Measurements from ENCODE around the gene USP13.

Gene USP13

DNA sequence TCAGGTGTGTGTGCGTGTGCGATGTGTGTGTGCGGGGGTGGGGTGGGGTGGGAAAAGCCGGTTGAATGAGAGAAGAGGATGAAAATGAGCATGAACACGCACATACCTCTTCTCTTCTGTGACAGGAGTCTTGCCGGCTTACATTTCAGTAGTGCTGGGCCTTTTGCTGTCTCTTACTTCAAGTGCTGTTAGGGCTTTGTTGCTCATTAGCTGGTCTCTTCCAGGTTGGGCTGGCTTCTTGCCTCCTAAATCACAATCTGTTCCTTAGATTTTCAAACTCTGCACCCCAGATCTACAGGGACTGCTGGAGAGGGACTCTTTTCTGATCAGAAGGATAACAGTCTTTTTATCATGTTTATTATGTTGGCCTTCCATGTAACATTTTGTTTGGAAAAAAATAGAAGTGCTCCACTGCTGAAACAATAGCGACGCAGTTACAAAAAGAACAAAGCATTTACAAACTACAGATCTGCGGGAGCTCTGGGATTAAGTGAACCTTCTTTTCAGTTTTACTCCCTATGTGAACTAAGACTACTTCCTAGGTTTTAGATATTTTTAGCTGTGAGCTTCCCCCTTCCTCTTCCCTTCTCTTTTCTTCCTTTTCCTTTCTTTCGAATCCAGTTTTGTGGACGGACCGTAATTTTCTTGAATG lies 48.5 kb downstream of the USP13 start:
- no peak for FAIRE-seq

DNA sequence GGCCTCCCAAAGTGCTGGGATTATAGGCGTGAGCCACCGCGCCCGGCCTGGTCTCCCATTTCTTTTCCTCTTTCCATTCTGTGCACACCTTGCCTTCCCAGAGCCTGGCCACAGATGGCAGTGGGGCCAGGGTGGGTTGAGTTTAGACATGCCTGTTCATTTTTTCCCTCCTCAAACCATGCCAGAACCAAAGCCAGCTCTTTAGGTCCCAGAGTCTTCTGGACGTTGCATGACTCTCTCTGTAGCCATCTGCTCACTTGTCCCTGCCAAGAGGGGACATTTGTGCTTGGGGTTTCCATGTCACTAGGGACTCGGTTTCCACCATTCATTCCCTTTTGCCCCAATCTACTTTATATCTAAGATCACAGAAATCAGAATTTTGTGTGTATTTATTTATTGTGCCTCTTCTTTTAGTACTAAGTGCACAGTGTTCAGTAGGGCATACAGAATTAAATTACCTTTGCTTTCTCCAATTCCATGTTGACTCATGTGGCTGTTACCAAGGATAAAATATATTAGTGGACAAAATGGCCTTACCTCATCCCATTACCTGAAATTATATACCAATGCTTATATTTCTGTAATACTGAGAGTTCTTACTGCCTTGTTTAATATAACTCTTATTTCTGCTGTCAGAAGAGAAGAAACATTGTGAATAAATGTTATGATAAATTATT lies 49.6 kb downstream of the USP13 start:
- FAIRE-seq, result no peak

DNA sequence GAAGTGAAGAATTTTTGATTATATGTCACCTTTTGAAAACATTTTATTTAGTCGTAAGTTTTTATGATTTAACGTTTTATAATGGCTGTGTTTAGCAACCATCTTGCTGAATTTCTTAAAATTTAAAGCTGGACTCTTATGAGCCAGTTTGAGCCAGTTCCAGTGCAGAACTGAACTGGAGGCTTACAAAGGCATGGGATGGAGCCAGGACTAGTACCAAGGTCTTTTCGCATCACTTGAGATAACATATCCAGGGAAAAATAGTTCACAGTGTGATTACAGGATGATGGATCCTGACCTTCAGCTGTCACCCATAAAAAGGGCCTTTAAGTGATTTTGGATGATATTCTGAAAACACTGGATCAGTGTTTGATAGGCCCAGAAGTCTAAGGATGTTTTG lies 51.0 kb downstream of the USP13 start:
- FAIRE-seq, result no peak

DNA sequence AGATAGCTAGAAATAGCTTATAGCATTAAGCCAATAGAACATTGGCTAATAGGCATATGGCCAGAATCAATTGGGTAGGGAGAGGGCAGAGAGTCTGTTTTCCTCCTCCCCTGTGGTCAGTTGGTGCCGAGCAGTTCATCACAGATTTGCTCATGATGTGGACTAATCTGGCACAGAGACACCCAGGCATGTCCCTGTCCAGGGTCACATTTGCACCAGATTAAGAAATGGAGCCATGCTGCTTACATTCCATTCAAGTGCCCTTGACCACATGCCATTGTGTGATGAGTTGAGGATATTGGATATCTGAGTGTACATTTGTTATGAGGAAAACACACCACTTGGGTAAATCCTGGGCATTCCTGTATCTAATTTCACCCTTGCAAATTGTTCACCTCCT lies 53.4 kb downstream of the USP13 start:
- FAIRE-seq, result no peak

DNA sequence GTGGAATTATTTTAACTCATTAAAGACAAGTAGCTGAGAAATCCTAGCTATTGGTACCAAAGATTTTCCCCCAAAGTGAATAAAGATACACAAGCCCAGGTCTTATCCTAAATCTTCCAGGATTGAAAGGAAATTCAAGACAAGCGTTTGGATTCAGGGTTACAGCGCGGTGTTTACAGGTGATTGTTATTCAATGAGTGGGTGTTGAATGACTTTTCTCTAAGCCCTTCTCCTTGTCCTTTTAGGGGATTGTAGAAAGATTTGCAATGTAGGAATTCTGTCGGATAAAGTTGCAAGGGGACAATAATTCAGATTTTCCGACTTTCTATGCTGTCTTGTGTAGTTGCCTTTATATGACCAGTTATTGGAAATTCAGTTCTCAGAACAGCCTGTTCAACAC lies 57.2 kb downstream of the USP13 start:
- no peak for FAIRE-seq

DNA sequence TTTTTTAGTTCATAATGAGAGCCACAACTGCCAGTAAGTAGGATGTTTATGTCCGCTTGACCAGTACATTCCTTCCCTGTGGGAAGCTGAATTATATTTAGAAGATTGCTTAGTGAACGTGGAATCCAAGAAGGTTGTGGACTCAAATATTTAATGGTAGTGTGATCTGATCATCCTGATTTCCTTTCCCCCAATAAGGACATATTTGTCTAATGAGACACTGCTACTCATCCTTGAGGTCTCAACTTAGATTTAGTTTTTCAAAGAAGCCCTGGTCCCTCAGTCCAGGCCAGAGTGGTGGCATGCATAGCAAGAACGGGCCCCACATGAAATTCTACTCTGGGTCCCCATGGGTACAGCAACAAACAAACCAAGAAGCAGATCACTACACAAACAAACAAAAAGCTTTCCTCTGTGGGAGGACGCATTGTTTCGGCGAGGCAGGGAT lies 60.8 kb downstream of the USP13 start:
- FAIRE-seq, result no peak

DNA sequence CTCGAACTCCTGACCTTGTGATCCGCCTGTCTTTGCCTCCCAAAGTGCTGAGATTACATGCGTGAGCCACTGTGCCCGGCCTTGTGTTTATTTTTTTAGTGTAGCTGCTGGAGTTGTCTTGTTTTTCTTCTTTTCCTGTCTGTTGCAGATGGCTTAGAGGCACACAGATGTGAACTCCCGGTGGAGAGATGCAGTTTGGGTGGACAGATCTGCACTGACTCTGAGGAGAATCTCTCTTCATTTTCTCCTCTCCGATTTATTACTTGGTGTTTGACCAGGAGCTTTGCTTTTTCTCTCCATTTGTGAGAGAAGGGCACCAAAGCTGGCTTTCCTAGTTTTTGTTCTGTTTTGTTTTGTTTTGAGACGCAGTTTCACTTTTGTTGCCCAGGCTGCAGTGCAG lies 62.7 kb downstream of the USP13 start:
- FAIRE-seq, result no peak

DNA sequence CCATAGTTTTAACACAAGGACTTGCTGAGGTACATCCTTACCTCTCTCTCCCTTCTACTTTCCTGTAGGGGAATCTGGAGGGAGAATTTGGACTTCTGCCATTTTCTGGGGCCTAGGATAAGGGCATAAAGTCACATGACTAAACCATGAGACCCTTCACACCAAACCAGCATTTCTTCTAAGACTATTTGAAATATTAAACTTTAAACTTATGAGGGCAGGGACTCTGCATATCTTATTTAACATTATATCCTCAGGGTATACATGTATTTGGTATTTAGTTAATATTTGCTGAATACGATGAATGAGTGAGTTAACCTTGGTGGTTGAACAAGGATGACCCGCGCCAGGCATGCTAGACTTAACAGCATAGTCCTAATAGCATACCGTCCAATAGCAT lies 63.4 kb downstream of the USP13 start:
- no peak for FAIRE-seq

DNA sequence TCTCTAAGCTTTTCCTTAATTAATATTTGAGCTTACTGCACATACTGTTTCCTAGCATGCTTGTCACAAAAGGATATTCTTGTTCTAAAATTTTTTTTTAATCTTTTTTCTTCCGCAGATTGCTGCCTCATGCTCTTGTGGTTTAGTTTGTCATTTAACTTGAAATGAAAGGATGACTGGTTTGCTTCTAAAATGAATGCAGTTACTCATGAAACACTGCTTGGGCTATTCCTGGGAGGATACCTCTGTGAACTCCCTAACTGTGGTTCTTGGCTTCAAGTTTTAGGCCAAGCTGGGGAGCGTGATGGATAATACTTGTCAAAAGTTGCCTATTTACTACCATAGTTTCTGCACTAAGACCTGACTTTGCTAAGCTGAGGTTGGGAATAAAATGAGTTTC lies 64.0 kb downstream of the USP13 start:
- FAIRE-seq, result no peak

DNA sequence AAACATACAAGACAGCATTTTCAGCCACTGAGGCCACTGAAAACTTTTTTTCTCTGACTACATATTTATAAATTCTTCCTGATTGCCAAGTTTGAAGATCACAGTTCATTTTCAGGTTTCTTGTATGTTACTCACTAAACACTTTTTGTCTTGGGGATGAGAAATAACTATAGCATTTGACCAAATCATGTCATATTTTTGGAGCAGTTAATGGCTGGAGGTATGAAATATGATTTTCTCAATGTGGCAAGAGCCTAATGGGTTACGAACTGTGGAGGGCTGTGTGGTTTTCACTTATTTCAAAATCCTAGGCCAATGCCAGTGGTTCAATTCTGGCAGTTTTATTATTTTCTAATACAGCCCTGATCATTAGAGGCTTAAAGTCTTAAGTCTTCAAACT lies 64.4 kb downstream of the USP13 start:
- FAIRE-seq, result no peak

DNA sequence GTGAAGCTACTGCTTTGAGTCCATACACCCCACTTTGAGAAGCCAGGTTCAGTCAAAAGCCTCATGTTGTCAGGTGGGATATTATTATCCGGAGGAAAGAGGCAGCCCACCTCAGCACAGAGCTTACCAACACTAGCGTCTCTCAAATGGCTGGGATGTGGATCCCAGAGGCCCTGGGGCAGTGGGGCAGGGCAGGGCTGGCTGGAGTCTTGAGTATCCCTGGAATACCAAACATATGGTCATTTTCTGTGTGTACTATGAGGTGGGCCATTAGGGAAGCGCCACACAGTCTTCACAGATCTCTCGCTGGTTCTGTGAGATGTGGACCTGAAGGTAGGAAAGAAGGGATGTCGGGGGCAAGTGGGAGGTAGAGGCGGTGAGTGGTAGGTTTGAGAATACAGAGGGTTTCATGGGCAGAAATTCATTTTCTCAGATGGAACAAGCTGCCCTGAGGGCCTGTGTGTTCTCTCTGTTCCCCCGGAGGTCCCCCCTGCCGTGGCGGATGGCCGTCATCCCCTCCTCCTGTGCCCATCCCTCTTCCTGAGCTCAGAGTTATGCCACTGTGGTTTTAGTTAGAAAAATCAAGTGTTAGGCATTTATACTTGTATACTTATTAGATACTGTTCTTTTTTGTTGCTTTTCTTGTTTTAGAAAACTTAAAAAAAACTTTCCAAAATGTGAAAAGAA lies 66.4 kb downstream of the USP13 start:
- FAIRE-seq, result no peak

DNA sequence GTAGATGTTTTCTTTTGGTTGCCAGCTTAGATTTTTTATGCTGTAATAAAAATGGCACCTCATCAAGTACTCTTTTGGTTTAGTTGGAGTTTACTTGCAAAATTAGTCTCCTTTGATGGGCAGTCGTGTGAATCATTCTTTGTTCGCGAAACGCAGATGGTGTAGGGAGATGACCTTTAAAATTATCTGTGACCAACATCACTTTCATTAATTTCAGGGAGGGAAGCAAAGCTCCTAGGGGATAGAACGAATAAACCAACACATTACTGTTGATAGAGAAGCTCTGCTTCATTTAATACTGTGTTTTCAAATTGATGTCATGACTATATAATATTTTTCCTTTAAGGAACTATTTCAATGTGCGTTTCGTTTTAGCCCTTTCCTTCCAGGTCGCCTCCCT lies 67.4 kb downstream of the USP13 start:
- no peak for FAIRE-seq

DNA sequence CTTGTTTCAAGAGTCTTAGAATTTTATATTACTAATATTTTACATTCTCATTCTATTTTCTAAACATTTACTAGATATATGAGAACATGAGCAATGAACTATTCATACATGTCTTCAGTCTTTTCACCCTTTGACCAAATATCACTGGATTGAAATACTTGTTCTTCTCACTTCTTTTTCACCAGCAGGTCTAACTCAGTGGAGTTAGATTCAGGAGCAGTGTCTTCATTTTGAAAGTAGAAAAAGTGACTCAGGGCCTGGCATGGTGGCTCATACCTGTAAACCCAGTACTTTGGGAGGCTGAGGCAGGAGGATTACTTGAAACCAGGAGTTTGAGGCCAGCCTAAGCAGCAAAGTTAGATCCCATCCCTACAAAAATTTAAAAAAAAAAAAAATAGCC lies 70.8 kb downstream of the USP13 start:
- FAIRE-seq, result no peak

DNA sequence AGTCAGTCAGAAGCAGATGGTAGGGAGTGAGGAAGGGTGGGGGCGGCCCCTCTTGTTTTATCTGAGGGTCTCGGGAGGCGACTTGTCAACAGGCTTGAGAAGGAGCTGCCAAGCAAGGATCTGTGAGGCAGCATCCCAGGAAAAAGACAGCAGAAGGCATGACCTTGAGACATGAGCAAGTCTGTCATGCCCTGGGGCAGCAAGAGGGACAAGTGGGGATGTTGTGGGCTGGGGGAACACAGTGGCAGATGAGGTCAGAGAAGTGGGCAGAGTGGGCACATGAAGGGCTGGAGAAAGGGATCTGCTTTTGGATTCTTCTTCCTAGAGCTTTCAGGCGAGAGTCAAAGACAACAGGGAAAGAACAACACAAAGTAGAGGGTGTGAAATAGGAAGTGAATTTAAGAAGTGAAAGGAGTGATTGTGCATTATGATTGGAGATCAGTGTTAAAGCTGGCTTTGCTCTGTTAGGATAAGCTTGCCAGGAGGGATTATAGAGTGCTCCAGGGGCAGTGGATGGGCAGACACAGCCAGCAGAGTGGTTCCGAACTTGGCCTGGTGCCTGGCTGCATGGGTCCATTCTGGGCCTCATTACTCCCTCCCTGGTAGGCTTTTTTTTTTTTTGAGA lies 73.3 kb downstream of the USP13 start:
- no peak for FAIRE-seq

DNA sequence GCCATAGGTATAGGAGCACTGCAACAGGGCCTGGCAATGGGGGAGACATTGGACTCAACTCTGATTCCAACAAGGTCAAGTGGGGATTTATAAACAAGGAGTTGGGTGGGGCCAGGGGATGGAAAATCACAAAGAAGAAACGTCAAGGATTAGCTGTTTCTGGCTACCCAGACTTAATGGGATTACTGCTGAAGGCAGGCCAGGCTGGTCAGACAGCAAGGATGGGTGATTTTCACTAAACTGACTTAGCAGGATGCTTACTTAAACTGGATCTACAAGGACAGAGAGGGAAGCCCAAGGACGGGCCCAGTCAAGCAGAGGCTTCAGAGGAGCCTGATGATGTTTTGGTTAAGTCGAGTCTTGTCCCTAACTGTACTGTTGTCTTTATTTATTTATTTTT lies 76.2 kb downstream of the USP13 start:
- no peak for FAIRE-seq

DNA sequence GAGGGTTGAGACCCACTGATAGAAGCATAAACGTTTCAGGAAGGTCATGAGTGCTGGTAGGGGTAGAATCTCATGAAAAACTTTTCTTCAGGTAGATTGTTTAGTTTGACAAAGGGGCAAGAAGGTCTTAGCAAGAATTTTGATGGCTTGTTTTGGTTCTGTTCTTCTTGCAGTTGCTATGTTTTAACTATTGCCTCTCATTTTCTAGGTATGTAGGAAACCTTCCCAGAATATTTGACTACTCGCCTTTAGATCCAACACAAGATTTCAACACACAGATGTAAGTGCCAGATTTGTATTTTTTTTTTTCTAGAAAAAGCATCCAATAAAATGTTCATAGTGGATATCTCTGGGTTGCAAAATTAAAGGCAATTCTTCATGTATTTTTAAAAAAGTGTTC lies 77.1 kb downstream of the USP13 start:
- FAIRE-seq, result no peak

DNA sequence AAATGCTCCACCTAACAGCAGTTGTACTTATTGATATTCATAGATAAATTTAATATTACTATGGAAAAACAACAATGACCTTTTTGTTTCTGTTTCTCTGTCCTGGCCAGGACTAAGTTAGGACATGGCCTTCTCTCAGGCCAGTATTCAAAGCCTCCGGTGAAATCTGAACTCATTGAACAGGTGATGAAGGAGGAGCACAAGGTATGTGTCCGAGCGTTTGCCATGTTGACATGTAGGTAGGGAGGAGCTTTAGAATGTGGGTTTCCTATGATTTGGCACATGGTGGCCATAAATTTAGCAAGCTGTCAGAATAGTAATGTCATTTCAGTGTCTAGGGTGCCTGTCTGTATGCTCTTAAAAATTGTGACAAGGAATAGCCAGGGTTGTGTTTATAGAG lies 77.7 kb downstream of the USP13 start:
- FAIRE-seq, result no peak

DNA sequence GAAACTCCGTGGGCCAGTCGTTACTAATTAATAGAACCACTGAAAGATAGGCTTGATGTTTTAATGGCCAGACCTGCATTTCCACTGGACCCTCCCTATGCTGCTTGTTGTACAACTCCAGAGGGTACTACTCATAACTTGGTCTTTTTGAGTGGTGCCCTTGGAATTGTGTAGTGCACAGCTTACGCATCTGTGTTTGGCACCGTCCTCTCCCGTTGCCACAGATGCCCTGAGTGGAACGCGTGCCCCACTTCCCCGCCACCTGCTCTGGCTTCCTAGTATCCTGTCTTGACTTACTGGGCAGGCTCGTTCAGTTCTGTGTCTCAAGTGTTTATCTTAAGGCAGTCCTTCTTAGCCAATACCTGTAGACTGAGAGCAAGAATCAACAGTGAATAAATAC lies 78.7 kb downstream of the USP13 start:
- no peak for FAIRE-seq

DNA sequence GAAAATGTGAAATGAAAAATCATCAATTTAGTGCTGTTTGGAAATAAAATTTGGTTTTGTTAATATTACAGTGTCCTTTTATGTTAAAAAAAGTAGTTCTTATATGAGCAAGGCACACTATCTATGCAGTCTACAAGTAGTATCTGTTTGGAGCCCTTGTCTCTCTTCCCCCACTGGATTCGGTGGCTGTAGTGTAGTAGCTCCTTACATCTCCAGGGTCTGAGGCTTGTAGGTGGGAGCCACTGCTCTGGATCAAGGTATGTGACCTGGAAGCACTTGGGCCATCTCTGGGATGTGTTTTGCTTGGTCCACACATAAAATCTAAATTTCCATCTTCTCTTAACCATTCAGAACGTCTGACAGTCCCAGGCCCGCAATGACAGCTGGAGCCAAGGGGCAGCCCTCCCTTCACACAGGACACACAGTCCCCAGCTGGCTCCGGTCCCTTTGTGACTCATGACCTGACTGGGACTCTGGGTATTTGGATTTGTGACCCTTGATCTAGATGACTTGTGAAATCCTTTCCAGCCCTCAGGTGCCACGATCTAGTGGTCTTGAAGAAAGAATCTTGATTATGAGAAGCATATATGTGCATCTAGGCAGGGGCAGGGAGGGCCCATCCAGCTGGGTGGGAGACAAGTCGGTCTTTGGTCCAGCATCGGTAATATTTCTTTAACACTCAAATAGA lies 80.0 kb downstream of the USP13 start:
- FAIRE-seq, result no peak

DNA sequence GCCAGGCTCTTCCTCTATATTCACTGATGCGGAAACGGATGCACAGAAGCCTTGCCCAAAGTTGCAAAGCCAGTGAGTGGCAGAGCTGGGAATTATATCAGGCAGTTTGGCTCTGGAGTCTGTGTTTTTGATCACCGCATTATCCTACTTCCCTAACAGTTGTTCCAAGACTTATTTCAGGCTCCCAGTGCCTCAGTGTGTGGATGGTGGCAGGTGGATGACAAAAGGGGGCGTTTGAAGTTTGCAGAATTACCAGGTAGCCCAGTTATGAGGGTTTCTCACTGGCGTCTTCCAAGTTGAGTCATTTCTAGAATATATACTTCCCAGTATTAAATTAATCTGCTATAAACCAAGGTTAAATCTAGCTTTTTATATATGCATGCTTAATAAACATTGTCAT lies 81.0 kb downstream of the USP13 start:
- FAIRE-seq, result no peak

DNA sequence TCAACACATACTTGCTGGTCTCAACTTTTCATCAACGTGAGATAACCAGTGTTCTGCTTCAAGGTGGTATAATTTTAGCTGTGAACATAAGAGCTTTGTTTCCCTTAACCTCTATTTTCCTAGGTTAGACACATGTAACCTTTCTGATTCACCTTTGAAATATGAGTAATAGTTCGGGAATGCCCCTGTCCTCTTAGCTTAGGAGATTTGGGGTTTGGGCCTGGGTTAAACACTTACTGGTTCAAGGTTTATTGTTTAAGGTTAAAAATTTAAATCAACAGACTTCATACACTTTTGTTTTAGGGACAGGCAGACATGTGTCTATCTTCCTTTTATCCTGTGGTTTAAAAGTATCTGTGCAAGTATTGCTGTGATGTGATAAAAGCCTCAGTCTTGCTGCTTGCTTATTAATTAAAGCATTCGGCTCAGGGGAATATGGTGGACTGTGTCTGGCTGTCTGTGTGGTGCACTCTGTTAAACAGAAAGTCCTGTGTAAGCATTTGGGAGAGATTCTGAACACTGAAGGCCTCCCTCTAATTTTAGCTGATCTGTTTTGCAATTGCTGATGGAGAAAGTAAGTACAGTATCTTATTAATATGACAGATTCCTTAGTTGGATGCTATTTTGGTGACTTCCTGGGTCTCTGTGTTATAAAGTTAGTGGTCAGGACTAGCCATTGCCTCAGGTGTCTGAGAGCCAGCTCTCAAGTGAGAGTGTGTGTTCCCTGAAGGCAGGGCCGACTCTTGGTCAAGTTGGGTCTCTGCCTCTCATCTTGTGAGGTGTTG lies 81.8 kb downstream of the USP13 start:
- no peak for FAIRE-seq

DNA sequence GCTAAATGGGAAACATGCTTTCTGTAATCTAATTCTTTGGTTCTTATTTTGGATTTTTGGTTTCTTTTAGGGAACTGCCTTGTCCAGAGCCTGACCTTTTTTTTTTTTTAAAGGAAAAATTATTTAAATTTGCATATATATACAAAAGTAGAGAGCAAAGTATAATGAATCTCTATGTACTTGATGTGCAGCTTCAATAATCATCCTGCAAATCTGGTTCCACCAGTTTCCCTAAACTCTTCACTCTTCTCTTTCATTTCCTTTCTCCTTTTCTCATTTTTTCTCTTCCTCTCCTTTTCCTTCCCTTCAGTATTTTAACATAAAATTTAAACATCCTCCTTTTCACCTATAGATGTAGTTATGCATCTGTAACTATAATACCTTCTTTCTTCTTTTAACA lies 82.5 kb downstream of the USP13 start:
- no peak for FAIRE-seq

DNA sequence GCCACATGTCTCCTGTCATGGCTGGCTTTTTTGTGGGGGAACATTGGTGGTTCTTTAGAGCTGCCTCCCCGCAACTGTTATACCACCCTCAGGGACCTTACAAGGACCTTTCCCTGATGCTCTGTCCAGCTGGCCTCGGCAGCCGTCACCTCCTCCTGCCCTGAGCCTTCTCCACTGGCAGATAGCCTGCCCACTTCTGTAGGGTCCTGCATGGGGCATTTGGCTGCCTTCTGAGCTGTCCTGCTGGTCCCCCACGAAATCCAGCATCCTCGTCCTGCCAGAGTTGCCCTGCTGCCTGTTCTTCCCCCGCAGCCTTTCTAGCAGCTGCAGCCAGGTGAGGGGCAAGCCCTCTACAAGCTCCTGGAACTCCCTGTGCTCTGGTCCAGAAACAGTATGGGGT lies 86.2 kb downstream of the USP13 start:
- FAIRE-seq, result no peak
